IMR-90 (cell line): ENCODE data around the gene ABHD10. TPM values are rescaled to one million over a fixed set of nuclear protein-coding genes. Genes with fewer than 3 reads are reported as not detected.
"Not testable (repeated sequence)": the region's sequence is repeated elsewhere in the genome, so short reads cannot be mapped to it uniquely, and the experiment has no call there.

Experiments used
- ATAC-seq: fragments of 200-7000 bp; cut with Tn5 transposase; 2 replicates; pipeline ENCODE4 v1.9.1; 2020; ENCODE audit warnings: low read depth, mild to moderate bottlenecking, moderate library complexity
- BruUV-seq: library from RNA; stranded (reverse); fragments of 400-500 nt; replicated peaks from 2 replicates; lab custom pipeline; 2021; lab: Mats Ljungman, UMichigan
- CTCF ChIA-PET: fragments of 300-600 bp; formaldehyde crosslinking; extraction: SDS; loops from one replicate; lab custom pipeline; 2021; ENCODE audit warnings: antibody characterized with exemption; lab: Yijun Ruan, JAX
- POLR2A ChIA-PET: fragments of 300-600 bp; sonication (Branson Sonifier 250); formaldehyde crosslinking; loops from one replicate; lab custom pipeline; 2022; ENCODE audit warnings: antibody characterized with exemption; ENCODE audit not compliant: unreplicated experiment; lab: Charles Lee
- DNase-seq: peaks from one replicate; pipeline ENCODE4 v3.0.0; 2013
- H2AFZ ChIP-seq: replicated peaks from 2 replicates; pipeline ENCODE3; 2013; ENCODE audit warnings: low read length, mild to moderate bottlenecking; ENCODE audit not compliant: poor library complexity
- H2AK5ac ChIP-seq: 2 replicates; pipeline ENCODE4 v1.6.1; 2013; ENCODE audit warnings: low read depth, low read length, inconsistent platforms
- H2AK9ac ChIP-seq: replicated peaks from 2 replicates; pipeline ENCODE3; 2013; ENCODE audit warnings: mild to moderate bottlenecking, low read depth, low read length, moderate library complexity; ENCODE audit not compliant: poor library complexity
- H2BK120ac ChIP-seq: 2 replicates; pipeline ENCODE4 v1.6.1; 2013; ENCODE audit warnings: low read depth, low read length, inconsistent platforms
- H2BK15ac ChIP-seq: 3 replicates; pipeline ENCODE4 v1.6.1; 2013; ENCODE audit warnings: low read depth, low read length, inconsistent platforms
- H2BK20ac ChIP-seq: 2 replicates; pipeline ENCODE4 v1.6.1; 2013; ENCODE audit warnings: low read depth, mild to moderate bottlenecking, inconsistent platforms, low read length, moderate library complexity
- H2BK5ac ChIP-seq: 2 replicates; pipeline ENCODE4 v1.6.1; 2013; ENCODE audit warnings: mild to moderate bottlenecking, low read depth, low read length, inconsistent platforms; ENCODE audit not compliant: poor library complexity, severe bottlenecking
- H3K14ac ChIP-seq: replicated peaks from 2 replicates; pipeline ENCODE4 v1.6.1; 2013; ENCODE audit warnings: low read depth, low read length, inconsistent platforms
- H3K18ac ChIP-seq: 2 replicates; pipeline ENCODE4 v1.6.1; 2013; ENCODE audit warnings: low read depth, low read length, control low read depth
- H3K23ac ChIP-seq: 2 replicates; pipeline ENCODE4 v1.6.1; 2013; ENCODE audit warnings: low read depth, low read length, inconsistent platforms
- H3K27ac ChIP-seq: 2 replicates; pipeline ENCODE4 v1.5.1; 2013; ENCODE audit warnings: mild to moderate bottlenecking, control low read depth, low read length; ENCODE audit not compliant: insufficient read depth
- H3K27me3 ChIP-seq: 2 replicates; pipeline ENCODE4 v1.6.1; 2013; ENCODE audit warnings: low read length; ENCODE audit not compliant: control insufficient read depth, insufficient read depth
- H3K36me3 ChIP-seq: 2 replicates; pipeline ENCODE4 v1.6.1; 2013; ENCODE audit warnings: low read length, mixed read lengths; ENCODE audit not compliant: control insufficient read depth, insufficient read depth
- H3K4ac ChIP-seq: 2 replicates; pipeline ENCODE4 v1.6.1; 2013; ENCODE audit warnings: low read depth, low read length, inconsistent platforms
- H3K4me1 ChIP-seq: 2 replicates; pipeline ENCODE4 v1.6.1; 2013; ENCODE audit warnings: low read length, mixed read lengths; ENCODE audit not compliant: control insufficient read depth, insufficient read depth
- H3K4me2 ChIP-seq: 2 replicates; pipeline ENCODE4 v1.6.1; 2013; ENCODE audit warnings: low read depth, mild to moderate bottlenecking, control low read depth, low read length, moderate library complexity
- H3K4me3 ChIP-seq: 2 replicates; pipeline ENCODE4 v1.5.1; 2013; ENCODE audit warnings: low read depth, mild to moderate bottlenecking, control low read depth, low read length, moderate library complexity; ENCODE audit not compliant: insufficient read depth
- H3K56ac ChIP-seq: 2 replicates; pipeline ENCODE4 v1.6.1; 2013; ENCODE audit warnings: low read length, inconsistent platforms; ENCODE audit not compliant: insufficient read depth; ENCODE audit errors: extremely low read depth
- H3K79me1 ChIP-seq, 2 experiments: 2 replicates each; pipeline ENCODE4 v1.6.1; 2013; ENCODE audit warnings: low read length in 2 of 2, inconsistent platforms in 1 of 2, low read depth in 1 of 2
- H3K9ac ChIP-seq: 2 replicates; pipeline ENCODE4 v1.6.1; 2013; ENCODE audit warnings: low read depth, low read length, control low read depth
- H3K9me1 ChIP-seq: 2 replicates; pipeline ENCODE4 v1.6.1; 2013; ENCODE audit warnings: low read length, inconsistent platforms; ENCODE audit not compliant: insufficient read depth
- H3K9me3 ChIP-seq: 2 replicates; pipeline ENCODE4 v1.6.1; 2013; ENCODE audit warnings: low read length; ENCODE audit not compliant: control insufficient read depth, insufficient read depth
- H4K20me1 ChIP-seq: 2 replicates; pipeline ENCODE4 v1.6.1; 2013; ENCODE audit warnings: low read length, inconsistent platforms; ENCODE audit not compliant: insufficient read depth
- H4K5ac ChIP-seq: 2 replicates; pipeline ENCODE4 v1.6.1; 2013; ENCODE audit warnings: mild to moderate bottlenecking, low read depth, low read length, control low read depth
- H4K8ac ChIP-seq, 2 experiments: 2 replicates each; pipeline ENCODE4 v1.6.1; 2013; ENCODE audit warnings: low read depth in 2 of 2, low read length in 2 of 2, control low read depth in 1 of 2, inconsistent platforms in 1 of 2
- H4K91ac ChIP-seq: 2 replicates; pipeline ENCODE4 v1.6.1; 2013; ENCODE audit warnings: low read depth, low read length, inconsistent platforms; ENCODE audit not compliant: insufficient read depth
- POLR2A ChIP-seq: IDR thresholded peaks from 2 replicates; pipeline ENCODE4 v1.6.1; 2012; ENCODE audit warnings: mild to moderate bottlenecking, low read depth, low read length
- WGBS, 2 experiments: methylation state at CpG; one replicate each; pipeline versions ENCODE4 v1.1.5 to v1.1.7; 2013; ENCODE audit warnings: missing lambda C conversion rate in 2 of 2; ENCODE audit not compliant: insufficient read length in 1 of 2; ENCODE audit errors: extremely low coverage in 2 of 2; 5-methylcytosine and 5-hydroxymethylcytosine counted together
- dilution Hi-C: fragments of 300-500 bp; cut with HindIII; formaldehyde crosslinking; loops from one replicate; pipeline ENCODE4 v1.14.3; 2018; ENCODE audit warnings: low sequenced_read_pairs; ENCODE audit not compliant: unreplicated experiment
- in situ Hi-C: fragments of 300-500 bp; cut with MboI; formaldehyde crosslinking; loops from 3 replicates; pipeline ENCODE4 v1.14.3; 2019; ENCODE audit warnings: low sequenced_read_pairs, inconsistent platforms, mixed read lengths
- intact Hi-C: fragments of 100-400 bp; cut with micrococcal nuclease; formaldehyde crosslinking; loops from 2 replicates; pipeline ENCODE4 v1.10.0; 2022
- polyA plus RNA-seq, 3 experiments: library from polyadenylated mRNA; depleted of rRNA; stranded (reverse); fragments of >200 nt; gene quantifications; 2 replicates each; pipeline ENCODE4 v1.2.3, GENCODE V29; 2012; ENCODE audit warnings: low replicate concordance in 1 of 3
- total RNA-seq: library from RNA; depleted of rRNA; stranded (reverse); fragments of >200 nt; gene quantifications from 2 replicates; pipeline ENCODE4 v1.2.3, GENCODE V29; 2012

ABHD10 gene
- total and polyA plus RNA-seq, 2 of the 4 experiments (the other 2 are of a cell fraction): 24.7 to 57.2 TPM

DNA sequence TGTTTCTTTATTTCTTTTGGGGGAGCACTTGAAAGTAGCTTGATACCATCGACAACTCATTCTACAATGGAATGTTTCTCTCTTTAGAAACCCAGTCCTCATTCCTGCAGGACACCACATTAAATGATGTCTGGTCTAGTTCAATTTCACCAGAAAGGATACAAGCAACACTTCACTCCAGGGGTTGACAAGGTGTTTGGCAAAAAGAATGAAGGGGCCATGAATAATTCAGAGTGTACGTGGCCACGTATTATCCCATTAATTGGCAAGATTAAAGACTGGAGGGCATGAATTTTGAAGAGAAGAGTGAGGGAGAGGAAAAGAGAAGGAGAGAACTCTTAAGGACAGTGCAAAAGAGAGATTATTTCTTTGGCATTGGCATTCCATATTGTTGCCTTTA is 56.4 kb downstream of the ABHD10 start:
- intact Hi-C loops: no loop called here
- H4K5ac ChIP-seq: no peak overlapping the region
- H2BK15ac ChIP-seq: no peak overlapping the region
- POLR2A ChIA-PET: no interaction called here
- no peak overlapping the region for H3K27ac ChIP-seq
- no TSS peak for BruUV-seq
- H4K8ac ChIP-seq: no peak overlapping the region
- H2BK20ac ChIP-seq: no peak overlapping the region
- DNase-seq (no peak), ATAC-seq (no peak)
- no peak overlapping the region for H2BK120ac ChIP-seq
- no peak overlapping the region for H3K4me2 ChIP-seq
- CTCF ChIA-PET: interaction anchor here (1.2 kb wide), 1 partner anchor 8 kb away, joined by 4 read pairs; no protein-coding TSS in a partner anchor
- TF ChIP-seq POLR2A: no peak
- no peak overlapping the region for H3K18ac ChIP-seq
- H3K27me3 ChIP-seq: no peaks in the 10 kb centered on the region
- no peak overlapping the region for H2AFZ ChIP-seq
- no peaks in the 10 kb centered on the region for H3K9me3 ChIP-seq
- no peaks in the 10 kb centered on the region for H4K20me1 ChIP-seq
- H2AK9ac ChIP-seq: no peak overlapping the region
- no peak overlapping the region for H3K23ac ChIP-seq
- no peak overlapping the region for H2AK5ac ChIP-seq
- WGBS, 2 experiments: no CpG with 5 or more reads among the region's 3 CpGs
- H3K4me3 ChIP-seq: no peak overlapping the region
- H3K4ac ChIP-seq: no peak overlapping the region
- no peak overlapping the region for H3K56ac ChIP-seq
- no peaks in the 10 kb centered on the region for H3K79me1 ChIP-seq
- in situ Hi-C loops: no loop called here
- H3K9ac ChIP-seq: no peak overlapping the region
- dilution Hi-C loops: no loop called here
- H3K4me1 ChIP-seq: peaks cover 1% of the 10 kb centered on the region; the same call in 1 of the 2 replicates
- H3K36me3 ChIP-seq: no peaks in the 10 kb centered on the region
- no peak overlapping the region for H2BK5ac ChIP-seq
- H4K91ac ChIP-seq: no peak overlapping the region
- no peaks in the 10 kb centered on the region for H3K9me1 ChIP-seq
- no peak overlapping the region for H3K14ac ChIP-seq

DNA sequence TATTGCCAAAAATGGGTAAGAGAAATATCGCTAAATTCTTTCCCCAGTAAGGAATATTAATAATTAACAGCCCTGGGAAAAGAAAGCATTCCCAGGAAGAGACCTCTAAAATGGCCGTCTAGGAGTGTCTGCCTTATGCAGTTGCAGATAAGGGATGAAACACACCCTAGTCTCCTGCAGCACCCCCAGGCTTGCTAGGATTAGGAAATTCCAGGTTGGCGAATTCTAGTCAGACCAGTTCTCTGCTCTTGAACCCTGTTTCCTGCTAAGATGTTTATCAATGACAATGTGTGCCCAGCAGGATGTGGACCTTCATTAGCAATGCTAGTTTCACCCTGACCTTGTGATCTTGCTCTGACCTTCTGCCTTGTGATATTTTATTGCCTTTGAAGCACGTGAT is 58.4 kb downstream of the ABHD10 start:
- POLR2A ChIA-PET, DNase-seq, H4K20me1 ChIP-seq, BruUV-seq, H3K23ac ChIP-seq, H3K27ac ChIP-seq, H3K4me1 ChIP-seq, H3K56ac ChIP-seq, H4K5ac ChIP-seq, H2BK15ac ChIP-seq, H2AK5ac ChIP-seq, H4K8ac ChIP-seq, H3K9ac ChIP-seq, in situ Hi-C loops, H3K79me1 ChIP-seq, dilution Hi-C loops, CTCF ChIA-PET, H2BK5ac ChIP-seq, H2AK9ac ChIP-seq, H3K14ac ChIP-seq, H3K9me3 ChIP-seq, ATAC-seq, H3K4me2 ChIP-seq, H2BK120ac ChIP-seq, H3K4me3 ChIP-seq, H3K9me1 ChIP-seq, H4K91ac ChIP-seq, H2BK20ac ChIP-seq, H2AFZ ChIP-seq, H3K27me3 ChIP-seq, H3K4ac ChIP-seq, H3K36me3 ChIP-seq, H3K18ac ChIP-seq, intact Hi-C loops: not testable (repeated sequence)
- no CpG with 5 or more reads among the region's 4 CpGs for WGBS, 2 experiments
